Cardiac septum (tissue), 1 donor: ENCODE data around the gene MARCHF3. TPM values are rescaled to one million over a fixed set of nuclear protein-coding genes. Genes with fewer than 3 reads are reported as not detected.

Source experiments
- DNase-seq: peaks from one replicate; pipeline ENCODE4 v3.0.0-alpha.2; 2020; ENCODE audit warnings: low spot score
- intact Hi-C: fragments of 100-400 bp; cut with DNase I; formaldehyde crosslinking; loops from one replicate; pipeline ENCODE4 v1.14.0; 2022
- total RNA-seq: library from RNA; stranded (reverse); fragmentation: NEBNext Ultra II Directional; extraction: Animal tissue kit (Norgen Biotek cat#: 25700); gene quantifications from one replicate; pipeline ENCODE4 v1.2.1, GENCODE V29; 2021
- donor health status: DM: no; HTN: no; CAD: no.

MARCHF3 gene
- total RNA-seq, 1 donor from 2014 or later = 61.0 TPM

- no peak for DNase-seq
- intact Hi-C loops = no loop called here
These were observed 32.1 kb downstream of the MARCHF3 start for GRCh38 chr5:126998201-126998631.

GRCh38 chr5:126995689-126996088 is 34.7 kb downstream of the MARCHF3 start:
- intact Hi-C loops = no loop called here
- no peak for DNase-seq

- intact Hi-C loops = no loop called here
- DNase-seq = no peak
These were observed 35.3 kb downstream of the MARCHF3 start for GRCh38 chr5:126995039-126995438.

GRCh38 chr5:126994485-126994884 is 35.9 kb downstream of the MARCHF3 start:
- intact Hi-C loops = no loop called here
- DNase-seq = no peak

- no peak for DNase-seq
- intact Hi-C loops = no loop called here
These were observed 42.3 kb downstream of the MARCHF3 start for GRCh38 chr5:126988021-126988569.

GRCh38 chr5:126987271-126987899 is 43.0 kb downstream of the MARCHF3 start:
- DNase-seq = no peak
- intact Hi-C loops = no loop called here

- DNase-seq = no peak
- intact Hi-C loops = no loop called here
These were observed 45.7 kb downstream of the MARCHF3 start for GRCh38 chr5:126984632-126985031.

- DNase-seq = no peak
- intact Hi-C loops = no loop called here
These were observed 46.5 kb downstream of the MARCHF3 start for GRCh38 chr5:126983874-126984266.

GRCh38 chr5:126982926-126983873 is 47.2 kb downstream of the MARCHF3 start:
- intact Hi-C loops = no loop called here
- no peak for DNase-seq

- intact Hi-C loops = no loop called here
- no peak for DNase-seq
These were observed 48.2 kb downstream of the MARCHF3 start for GRCh38 chr5:126982202-126982601.

GRCh38 chr5:126981701-126982100 is 48.7 kb downstream of the MARCHF3 start:
- DNase-seq = no peak
- intact Hi-C loops = no loop called here

GRCh38 chr5:126981222-126981621 is 49.1 kb downstream of the MARCHF3 start:
- intact Hi-C loops = no loop called here
- DNase-seq = no peak

GRCh38 chr5:126978258-126978657 is 52.1 kb downstream of the MARCHF3 start:
- intact Hi-C loops = no loop called here

GRCh38 chr5:126976520-126977172 is 53.7 kb downstream of the MARCHF3 start:
- intact Hi-C loops = loop anchor here (2.0 kb wide), 1 partner anchor 56 kb away; no protein-coding TSS in a partner anchor
- no peak for DNase-seq

More at GRCh38 chr5:126978258-126978657, 52.1 kb downstream of the MARCHF3 start:
- DNase-seq = no peak

- intact Hi-C loops = loop anchor here (2.0 kb wide), 1 partner anchor 55 kb away; no protein-coding TSS in a partner anchor
- no peak for DNase-seq
These were observed 54.6 kb downstream of the MARCHF3 start for GRCh38 chr5:126975796-126976195.

GRCh38 chr5:126973193-126973592 is 57.2 kb downstream of the MARCHF3 start:
- intact Hi-C loops = loop anchor here (5.0 kb wide), 1 partner anchor 39 kb away; no protein-coding TSS in a partner anchor

GRCh38 chr5:126972062-126972895 is 58.1 kb downstream of the MARCHF3 start:
- DNase-seq = no peak
- intact Hi-C loops = loop anchor here (5.0 kb wide), 1 partner anchor 40 kb away; no protein-coding TSS in a partner anchor

More at GRCh38 chr5:126973193-126973592, 57.2 kb downstream of the MARCHF3 start:
- no peak for DNase-seq

GRCh38 chr5:126971455-126972031 is 58.8 kb downstream of the MARCHF3 start:
- intact Hi-C loops = loop anchor here (2.0 to 5.0 kb wide), 2 partner anchors 41 to 59 kb away; partner anchors contain the start of gene MARCHF3
- DNase-seq = no peak
